Measurements from ENCODE around the gene CORIN.
"Not testable (repeated sequence)": the region's sequence is repeated elsewhere in the genome, so short reads cannot be mapped to it uniquely, and the experiment has no call there.

CORIN gene

DNA sequence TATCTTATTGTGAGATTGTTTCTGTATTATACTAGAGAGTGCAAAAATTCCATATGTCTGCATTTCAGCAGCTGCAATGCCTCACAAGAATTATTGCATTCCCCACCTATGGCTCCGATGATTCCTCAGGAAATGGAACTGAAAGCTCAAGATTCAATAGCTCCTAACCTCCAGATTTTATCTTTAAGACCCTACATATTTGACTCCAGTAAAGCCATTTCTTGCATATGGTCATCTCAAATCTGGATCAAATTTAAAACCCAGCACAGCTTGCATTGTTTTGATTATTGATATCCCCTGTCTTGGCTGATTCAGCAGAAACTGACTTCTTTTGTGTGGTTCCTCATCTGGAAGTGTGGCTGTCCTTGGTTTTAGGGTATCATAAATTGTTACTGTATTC is 142.6 kb downstream of the CORIN start:
- Histone ChIP-seq H3F3A (ENCODE audit: insufficient read depth) (no peaks in the 10 kb centered on the region), H3K9ac (ENCODE audit: low read length) (no peak overlapping the region), H3K4me2 (ENCODE audit: low read depth, low read length, poor library complexity, severe bottlenecking) (no peak overlapping the region), H3K9me3 (ENCODE audit: insufficient read depth, low read length) (no peaks in the 10 kb centered on the region), H3K4me3 (ENCODE audit: insufficient read depth, low read length, poor library complexity, severe bottlenecking) (no peak overlapping the region), H3K27ac (ENCODE audit: low read depth, low read length) (no peak overlapping the region), H3K36me3 (ENCODE audit: low read length) (no peaks in the 10 kb centered on the region), H4K20me1 (ENCODE audit: low read depth, low read length) (no peaks in the 10 kb centered on the region), H2AFZ (ENCODE audit: low read depth, low read length, severe bottlenecking) (no peak overlapping the region), H3K79me2 (ENCODE audit: insufficient read depth, low read length) (no peaks in the 10 kb centered on the region), H3K9me2 (replicated peaks; ENCODE audit: insufficient read depth, low read length) (no peaks in the 10 kb centered on the region), H3K27me3 (ENCODE audit: low read length) (no peaks in the 10 kb centered on the region)
- no peak for TF ChIP-seq EZH2phosphoT487 (conservative IDR thresholded peaks at IDR 0.05; ENCODE audit: low read length)
- TF ChIP-seq, protein P1, sequence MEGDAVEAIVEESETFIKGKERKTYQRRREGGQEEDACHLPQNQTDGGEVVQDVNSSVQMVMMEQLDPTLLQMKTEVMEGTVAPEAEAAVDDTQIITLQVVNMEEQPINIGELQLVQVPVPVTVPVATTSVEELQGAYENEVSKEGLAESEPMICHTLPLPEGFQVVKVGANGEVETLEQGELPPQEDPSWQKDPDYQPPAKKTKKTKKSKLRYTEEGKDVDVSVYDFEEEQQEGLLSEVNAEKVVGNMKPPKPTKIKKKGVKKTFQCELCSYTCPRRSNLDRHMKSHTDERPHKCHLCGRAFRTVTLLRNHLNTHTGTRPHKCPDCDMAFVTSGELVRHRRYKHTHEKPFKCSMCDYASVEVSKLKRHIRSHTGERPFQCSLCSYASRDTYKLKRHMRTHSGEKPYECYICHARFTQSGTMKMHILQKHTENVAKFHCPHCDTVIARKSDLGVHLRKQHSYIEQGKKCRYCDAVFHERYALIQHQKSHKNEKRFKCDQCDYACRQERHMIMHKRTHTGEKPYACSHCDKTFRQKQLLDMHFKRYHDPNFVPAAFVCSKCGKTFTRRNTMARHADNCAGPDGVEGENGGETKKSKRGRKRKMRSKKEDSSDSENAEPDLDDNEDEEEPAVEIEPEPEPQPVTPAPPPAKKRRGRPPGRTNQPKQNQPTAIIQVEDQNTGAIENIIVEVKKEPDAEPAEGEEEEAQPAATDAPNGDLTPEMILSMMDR (IDR thresholded peaks at IDR 0.05; ENCODE audit: insufficient read depth, low read length, poor library complexity, severe bottlenecking): no peak

DNA sequence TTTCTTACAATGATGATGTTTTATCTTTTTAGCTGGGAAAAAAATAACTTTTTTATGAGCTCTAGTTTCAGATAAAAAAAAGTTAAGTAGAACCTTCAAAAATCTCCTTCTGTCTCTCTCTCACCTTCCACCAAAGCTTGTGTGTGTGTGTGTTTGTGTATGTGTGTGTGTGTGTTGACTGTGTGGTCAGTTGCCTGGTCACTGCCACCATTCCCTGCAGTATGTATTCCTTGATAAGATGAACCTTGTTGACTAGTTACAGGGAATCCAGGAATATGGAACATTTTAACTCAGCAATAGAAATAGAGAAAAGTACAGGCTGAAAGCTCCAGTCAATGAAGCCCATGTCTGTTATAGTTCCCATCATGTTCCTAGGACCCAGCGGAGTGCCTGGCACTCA is 143.5 kb downstream of the CORIN start:
- H3K4me3 ChIP-seq (ENCODE audit: insufficient read depth, low read length, poor library complexity, severe bottlenecking): no peak overlapping the region
- TF ChIP-seq EZH2phosphoT487 (conservative IDR thresholded peaks at IDR 0.05; ENCODE audit: low read length): no peak
- TF ChIP-seq, protein P1 (IDR thresholded peaks at IDR 0.05; ENCODE audit: insufficient read depth, low read length, poor library complexity, severe bottlenecking): no peak
- H3K9me2 ChIP-seq (replicated peaks; ENCODE audit: insufficient read depth, low read length): no peaks in the 10 kb centered on the region
- H3K9me3 ChIP-seq (ENCODE audit: insufficient read depth, low read length): no peaks in the 10 kb centered on the region
- H3K27me3 ChIP-seq (ENCODE audit: low read length): no peaks in the 10 kb centered on the region
- no peaks in the 10 kb centered on the region for H4K20me1 ChIP-seq (ENCODE audit: low read depth, low read length)
- H3F3A ChIP-seq (ENCODE audit: insufficient read depth): no peaks in the 10 kb centered on the region
- H3K79me2 ChIP-seq (ENCODE audit: insufficient read depth, low read length): no peaks in the 10 kb centered on the region
- no peak overlapping the region for H3K9ac ChIP-seq (ENCODE audit: low read length)
- H3K27ac ChIP-seq (ENCODE audit: low read depth, low read length): no peak overlapping the region
- no peak overlapping the region for H2AFZ ChIP-seq (ENCODE audit: low read depth, low read length, severe bottlenecking)
- no peak overlapping the region for H3K4me2 ChIP-seq (ENCODE audit: low read depth, low read length, poor library complexity, severe bottlenecking)
- H3K36me3 ChIP-seq (ENCODE audit: low read length): no peaks in the 10 kb centered on the region

DNA sequence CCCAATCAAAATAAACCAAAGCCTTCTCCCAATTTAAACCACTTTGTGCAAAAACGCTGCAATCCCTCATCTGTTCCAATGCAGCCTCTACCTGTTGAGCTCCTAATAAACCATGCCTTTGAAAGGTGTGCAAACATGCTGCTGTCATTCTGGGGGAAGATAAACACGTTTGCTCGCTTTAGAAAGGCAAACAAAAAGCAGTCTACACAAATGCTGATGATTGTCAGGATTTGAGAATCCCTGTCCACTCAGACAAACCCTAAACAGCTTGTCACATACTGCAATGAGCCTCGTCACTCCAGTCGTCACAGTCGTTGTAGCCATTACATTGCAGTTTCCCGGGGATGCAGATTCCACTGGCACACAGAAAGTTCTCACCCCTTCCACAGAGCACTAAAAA is 145.2 kb downstream of the CORIN start:
- Histone ChIP-seq H3K36me3 (ENCODE audit: low read length) (no peaks in the 10 kb centered on the region), H3K79me2 (ENCODE audit: insufficient read depth, low read length) (no peaks in the 10 kb centered on the region), H3F3A (ENCODE audit: insufficient read depth) (no peaks in the 10 kb centered on the region), H3K4me2 (ENCODE audit: low read depth, low read length, poor library complexity, severe bottlenecking) (no peak overlapping the region), H4K20me1 (ENCODE audit: low read depth, low read length) (no peaks in the 10 kb centered on the region), H3K9me3 (ENCODE audit: insufficient read depth, low read length) (no peaks in the 10 kb centered on the region), H3K27me3 (ENCODE audit: low read length) (no peaks in the 10 kb centered on the region), H3K4me3 (ENCODE audit: insufficient read depth, low read length, poor library complexity, severe bottlenecking) (no peak overlapping the region), H3K9ac (ENCODE audit: low read length) (no peak overlapping the region), H3K27ac (ENCODE audit: low read depth, low read length) (no peak overlapping the region), H3K9me2 (replicated peaks; ENCODE audit: insufficient read depth, low read length) (no peaks in the 10 kb centered on the region), H2AFZ (ENCODE audit: low read depth, low read length, severe bottlenecking) (no peak overlapping the region)
- TF ChIP-seq EZH2phosphoT487 (conservative IDR thresholded peaks at IDR 0.05; ENCODE audit: low read length): no peak
- TF ChIP-seq, protein P1 (IDR thresholded peaks at IDR 0.05; ENCODE audit: insufficient read depth, low read length, poor library complexity, severe bottlenecking): no peak

DNA sequence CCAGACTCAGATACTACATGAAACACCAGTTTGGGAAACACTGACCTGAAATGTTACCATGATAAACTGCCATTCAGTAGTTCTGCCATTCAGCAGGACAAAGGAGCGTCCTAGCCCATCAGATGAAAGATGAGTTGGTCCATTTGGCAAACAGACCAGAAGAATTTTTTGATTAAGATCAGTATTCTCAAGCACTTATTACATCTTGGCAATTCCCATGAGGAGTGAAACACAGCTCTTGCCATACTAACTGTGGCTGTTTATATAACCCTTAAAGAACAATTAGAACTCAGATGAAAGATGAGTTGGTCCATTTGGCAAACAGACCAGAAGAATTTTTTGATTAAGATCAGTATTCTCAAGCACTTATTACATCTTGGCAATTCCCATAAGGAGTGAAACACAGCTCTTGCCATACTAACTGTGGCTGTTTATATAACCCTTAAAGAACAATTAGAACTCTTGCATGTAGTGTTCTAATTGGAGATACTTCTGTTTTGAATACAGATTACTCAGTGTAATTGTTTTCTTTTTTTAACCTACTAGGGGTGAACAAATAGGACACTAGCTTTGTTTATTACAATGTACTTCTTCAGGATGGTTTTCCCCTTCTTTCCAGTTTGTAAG is 146.0 kb downstream of the CORIN start:
- not testable (repeated sequence) for H3K4me2 ChIP-seq (ENCODE audit: low read depth, low read length, poor library complexity, severe bottlenecking); H2AFZ ChIP-seq (ENCODE audit: low read depth, low read length, severe bottlenecking); H3K9ac ChIP-seq (ENCODE audit: low read length); H3K27me3 ChIP-seq (ENCODE audit: low read length); H4K20me1 ChIP-seq (ENCODE audit: low read depth, low read length); H3K4me3 ChIP-seq (ENCODE audit: insufficient read depth, low read length, poor library complexity, severe bottlenecking); H3F3A ChIP-seq (ENCODE audit: insufficient read depth); H3K9me3 ChIP-seq (ENCODE audit: insufficient read depth, low read length); H3K79me2 ChIP-seq (ENCODE audit: insufficient read depth, low read length); H3K27ac ChIP-seq (ENCODE audit: low read depth, low read length); H3K36me3 ChIP-seq (ENCODE audit: low read length); H3K9me2 ChIP-seq (replicated peaks; ENCODE audit: insufficient read depth, low read length)
